Uterus (tissue), 2 donors: Measurements from ENCODE around the gene CBLB.

Experiments used
- CTCF ChIP-seq, 4 experiments: fragments of 200-600 bp in 2 of 4; fragments of 450-650 bp in 2 of 4; sonication (generic) in 2 of 4; IDR thresholded peaks; one replicate each; pipeline ENCODE4 v1.5.1; 2016 to 2019; ENCODE audit warnings: antibody characterized with exemption in 4 of 4, mild to moderate bottlenecking in 2 of 4, moderate library complexity in 1 of 4
- POLR2A ChIP-seq, 2 donors: fragments of 450-650 bp; IDR thresholded peaks; one replicate each; pipeline ENCODE4 v1.6.1; 2016; ENCODE audit warnings: antibody characterized with exemption in 2 of 2, mild to moderate bottlenecking in 1 of 2, moderate library complexity in 1 of 2

- no peak for TF ChIP-seq CTCF (IDR thresholded peaks at IDR 0.05)
- TF ChIP-seq POLR2A (IDR thresholded peaks at IDR 0.05): no peak
These were observed 207.4 kb downstream of the CBLB start for GRCh38 chr3:105661461-105661860.
